ENCODE measurements around the gene ABCC9. TPM values are rescaled to one million over a fixed set of nuclear protein-coding genes. Genes with fewer than 3 reads are reported as not detected.
"Not testable (repeated sequence)": the region's sequence is repeated elsewhere in the genome, so short reads cannot be mapped to it uniquely, and the experiment has no call there.

Gene ABCC9
- total RNA-seq, 2 donors from 2014 or later = 0.05 to 0.19 TPM

DNA sequence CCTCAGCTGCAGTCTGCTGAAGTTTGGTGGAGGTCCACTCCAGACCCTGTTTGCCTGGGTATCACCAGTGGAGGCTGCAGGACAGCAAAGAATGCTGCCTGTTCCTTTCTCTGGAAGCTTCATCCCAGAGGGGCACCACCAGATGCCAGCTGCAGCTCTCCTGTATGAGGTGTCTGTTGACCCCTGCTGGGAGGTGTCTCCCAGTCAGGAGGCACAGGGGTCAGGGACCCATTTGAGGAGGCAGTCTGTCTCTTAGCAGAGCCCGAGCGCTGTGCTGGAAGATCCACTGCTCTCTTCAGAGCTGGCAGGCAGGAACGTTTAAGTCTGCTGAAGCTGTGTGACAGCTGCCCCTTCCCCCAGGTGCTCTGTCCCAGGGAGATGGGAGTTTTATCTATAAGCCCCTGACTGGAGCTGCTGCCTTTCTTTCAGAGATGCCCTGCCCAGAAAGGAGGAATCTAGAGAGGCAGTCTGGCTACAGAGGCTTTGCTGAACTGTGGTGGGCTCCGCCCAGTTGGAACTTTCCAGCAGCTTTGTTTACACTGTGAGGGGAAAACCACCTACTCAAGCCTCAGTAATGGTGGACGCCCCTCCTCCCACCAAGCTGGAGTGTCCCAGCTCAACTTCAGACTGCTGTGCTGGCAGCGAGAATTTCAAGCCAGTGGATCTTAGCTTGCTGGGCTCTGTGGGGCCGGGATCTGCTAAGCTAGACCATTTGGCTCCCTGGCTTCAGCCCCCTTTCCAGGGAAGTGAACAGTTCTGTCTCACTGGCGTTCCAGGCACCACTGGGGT, 146.2 kb downstream of the ABCC9 start:
- H3K4me1 Mint-ChIP-seq (ENCODE audit: low read depth); H3K4me3 Mint-ChIP-seq; H3K27me3 Mint-ChIP-seq (ENCODE audit: low read depth); DNase-seq; ATAC-seq (replicated peaks in 1 of 2); H3K27ac Mint-ChIP-seq; H3K9me3 Mint-ChIP-seq; H3K36me3 Mint-ChIP-seq (ENCODE audit: insufficient read depth in 2 of 2): not testable (repeated sequence)

DNA sequence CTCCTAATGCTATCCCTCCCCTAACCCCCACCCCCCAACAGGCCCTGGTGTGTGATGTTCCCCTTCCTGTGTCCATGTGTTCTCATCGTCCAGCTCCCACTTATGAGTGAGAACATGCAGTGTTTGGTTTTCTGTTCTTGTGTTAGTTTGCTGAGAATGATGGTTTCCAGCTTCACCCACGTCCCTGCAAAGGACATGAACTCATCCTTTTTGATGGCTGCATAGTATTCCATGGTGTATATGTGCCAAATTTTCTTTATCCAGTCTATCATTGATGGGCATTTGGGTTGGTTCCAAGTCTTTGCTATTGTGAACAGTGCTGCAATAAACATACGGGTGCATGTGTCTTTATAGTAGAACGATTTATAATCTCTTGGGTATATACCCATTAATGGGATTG, 151.5 kb downstream of the ABCC9 start:
- not testable (repeated sequence) for H3K9me3 Mint-ChIP-seq; DNase-seq; H3K27me3 Mint-ChIP-seq (ENCODE audit: low read depth); H3K4me3 Mint-ChIP-seq; ATAC-seq (replicated peaks in 1 of 2); H3K4me1 Mint-ChIP-seq (ENCODE audit: low read depth); H3K36me3 Mint-ChIP-seq (ENCODE audit: insufficient read depth in 2 of 2); H3K27ac Mint-ChIP-seq

DNA sequence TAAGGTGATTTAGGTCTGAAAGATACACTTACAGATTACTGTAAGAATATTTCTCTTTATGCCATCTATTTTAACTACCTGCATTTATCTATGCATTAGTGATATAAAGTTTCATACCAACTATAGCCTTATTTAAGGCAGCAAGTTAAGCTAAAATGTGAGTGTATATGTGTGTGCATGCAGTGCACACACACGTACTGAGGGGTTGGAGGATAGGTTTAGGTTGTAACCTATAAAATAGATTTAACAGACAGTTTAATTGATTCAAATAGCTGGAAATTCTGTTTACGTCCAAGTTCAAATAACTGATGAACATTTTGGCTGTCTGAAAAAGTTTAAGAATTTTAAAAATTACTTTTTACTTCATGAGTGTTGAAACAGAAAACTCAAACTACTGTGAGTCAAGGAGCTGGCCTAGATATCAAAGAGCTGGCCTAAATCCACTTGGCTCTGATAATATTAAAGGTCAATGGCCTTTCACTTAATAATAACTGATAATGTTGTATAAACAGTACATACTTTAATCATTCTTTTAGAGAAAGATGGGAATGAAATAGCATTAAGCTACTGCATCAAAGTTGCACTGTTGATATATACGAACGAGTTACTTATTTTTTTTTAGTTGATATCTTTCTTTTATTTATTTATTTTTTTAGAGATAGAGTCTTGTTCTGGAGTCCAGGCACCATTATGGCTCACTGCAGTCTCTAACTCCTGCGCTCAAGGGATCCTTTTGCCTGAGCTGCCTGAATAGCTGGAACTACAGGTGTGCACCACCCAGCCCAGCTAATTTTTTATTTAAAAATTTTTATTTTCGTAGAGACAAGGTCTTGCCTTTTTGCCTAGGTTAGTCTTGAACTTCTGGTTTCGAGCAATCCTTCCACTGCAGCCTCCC, 152.9 kb downstream of the ABCC9 start:
- H3K27me3 Mint-ChIP-seq (ENCODE audit: low read depth) = no peaks in the 10 kb centered on the region
- H3K36me3 Mint-ChIP-seq (ENCODE audit: insufficient read depth in 2 of 2) = no peaks in the 10 kb centered on the region
- peaks cover 0 to 3% of the 10 kb centered on the region in 2 donors for H3K9me3 Mint-ChIP-seq
- no peak overlapping the region for H3K4me3 Mint-ChIP-seq
- no peak overlapping the region for H3K27ac Mint-ChIP-seq
- no peaks in the 10 kb centered on the region for H3K4me1 Mint-ChIP-seq (ENCODE audit: low read depth)
- no peak for DNase-seq
- no peak for ATAC-seq (replicated peaks in 1 of 2)

DNA sequence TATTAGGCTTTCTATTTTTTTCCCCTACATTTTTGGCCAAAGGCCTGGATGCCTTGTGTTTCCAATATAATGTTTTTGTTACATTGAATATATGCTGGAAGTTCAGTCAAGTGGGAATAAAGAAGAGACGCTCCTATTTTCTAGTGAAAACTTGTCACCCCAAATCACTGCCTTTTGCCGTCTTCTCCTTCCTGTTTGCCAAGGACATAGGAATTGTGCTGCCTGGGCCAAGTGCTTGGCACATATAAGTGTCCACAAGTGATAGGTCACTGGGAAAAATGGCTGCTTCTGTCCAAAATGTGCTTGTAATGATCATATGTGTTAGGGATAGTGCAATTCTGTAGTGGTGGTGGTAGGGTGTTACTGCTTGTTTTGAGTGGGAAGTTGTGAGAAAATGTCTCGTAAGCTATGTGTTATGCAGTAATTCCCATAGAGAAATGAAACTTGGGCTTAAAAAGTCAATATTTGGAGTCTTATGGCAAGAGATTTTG, 155.1 kb downstream of the ABCC9 start:
- H3K27ac Mint-ChIP-seq = no peak overlapping the region
- H3K27me3 Mint-ChIP-seq (ENCODE audit: low read depth) = no peaks in the 10 kb centered on the region
- no peaks in the 10 kb centered on the region for H3K4me1 Mint-ChIP-seq (ENCODE audit: low read depth)
- no peaks in the 10 kb centered on the region for H3K9me3 Mint-ChIP-seq
- no peaks in the 10 kb centered on the region for H3K36me3 Mint-ChIP-seq (ENCODE audit: insufficient read depth in 2 of 2)
- DNase-seq (no peak), ATAC-seq (replicated peaks in 1 of 2) (no peak)
- H3K4me3 Mint-ChIP-seq = no peak overlapping the region

DNA sequence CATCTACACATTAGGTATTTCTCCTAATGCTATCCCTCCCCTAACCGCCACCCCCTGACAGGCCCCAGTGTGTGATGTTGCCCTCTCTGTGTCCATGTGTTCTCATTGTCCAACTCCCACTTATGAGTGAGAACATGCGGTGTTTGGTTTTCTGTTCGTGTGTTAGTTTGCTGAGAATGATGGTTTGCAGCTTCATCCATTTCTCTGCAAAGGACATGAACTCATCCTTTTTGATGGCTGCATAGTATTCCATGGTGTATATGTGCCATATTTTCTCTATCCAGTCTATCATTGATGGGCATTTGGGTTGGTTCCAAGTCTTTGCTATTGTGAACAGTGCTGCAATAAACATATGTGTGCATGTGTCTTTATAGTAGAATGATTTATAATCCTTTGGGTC, 158.5 kb downstream of the ABCC9 start:
- H3K36me3 Mint-ChIP-seq (ENCODE audit: insufficient read depth in 2 of 2); H3K4me3 Mint-ChIP-seq; H3K9me3 Mint-ChIP-seq; ATAC-seq (replicated peaks in 1 of 2); DNase-seq; H3K27me3 Mint-ChIP-seq (ENCODE audit: low read depth); H3K27ac Mint-ChIP-seq; H3K4me1 Mint-ChIP-seq (ENCODE audit: low read depth): not testable (repeated sequence)

DNA sequence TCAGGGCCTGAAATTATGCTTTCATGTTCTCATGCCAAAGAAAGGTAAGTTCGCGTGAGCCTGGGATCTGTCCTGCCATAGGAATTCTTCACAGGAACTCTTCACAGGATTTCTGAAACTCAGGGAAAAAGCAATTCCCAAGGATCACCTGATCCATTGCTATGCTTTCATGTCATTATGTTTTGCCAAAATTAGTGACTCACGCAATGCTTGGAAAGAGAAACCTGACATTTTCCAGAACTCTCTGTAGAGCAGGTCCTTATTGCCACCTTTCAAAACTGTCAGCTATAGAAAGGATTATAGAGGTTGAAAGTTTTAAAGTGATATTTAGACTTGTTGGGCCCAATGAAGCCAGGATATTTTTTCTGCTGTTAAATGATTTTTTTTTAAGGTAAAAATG, 160.4 kb downstream of the ABCC9 start:
- Mint-ChIP-seq H3K9me3 (no peaks in the 10 kb centered on the region), H3K4me3 (no peak overlapping the region), H3K27ac (no peak overlapping the region), H3K27me3 (ENCODE audit: low read depth) (peaks cover 22% of the 10 kb centered on the region), H3K36me3 (ENCODE audit: insufficient read depth in 2 of 2) (no peaks in the 10 kb centered on the region), H3K4me1 (ENCODE audit: low read depth) (no peaks in the 10 kb centered on the region)
- ATAC-seq (replicated peaks in 1 of 2) (no peak), DNase-seq (no peak)

DNA sequence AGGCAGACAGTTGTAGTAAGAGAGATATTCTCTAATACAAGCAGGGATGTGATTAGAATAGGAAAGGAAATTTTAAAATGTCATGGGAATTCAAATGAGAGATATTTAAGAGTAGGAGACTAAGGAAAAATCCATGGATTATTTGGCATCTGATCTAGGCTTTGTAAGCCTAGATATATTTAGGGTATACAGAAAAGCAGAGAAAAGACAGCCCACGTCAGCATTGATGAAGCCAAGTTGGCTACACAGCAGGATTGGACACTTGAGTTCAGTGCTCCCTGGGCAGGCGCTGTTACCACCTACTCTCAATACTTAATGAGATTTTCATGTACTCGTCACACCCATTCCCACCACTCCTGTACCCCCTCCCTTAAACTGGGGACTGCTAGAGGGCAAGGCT, 165.1 kb downstream of the ABCC9 start:
- Mint-ChIP-seq H3K9me3 (no peaks in the 10 kb centered on the region), H3K36me3 (ENCODE audit: insufficient read depth in 2 of 2) (no peaks in the 10 kb centered on the region), H3K27ac (no peak overlapping the region), H3K4me1 (ENCODE audit: low read depth) (peaks cover 16% of the 10 kb centered on the region), H3K27me3 (ENCODE audit: low read depth) (peaks cover 50% of the 10 kb centered on the region), H3K4me3 (no peak overlapping the region)
- DNase-seq = no peak
- no peak for ATAC-seq (replicated peaks in 1 of 2)

DNA sequence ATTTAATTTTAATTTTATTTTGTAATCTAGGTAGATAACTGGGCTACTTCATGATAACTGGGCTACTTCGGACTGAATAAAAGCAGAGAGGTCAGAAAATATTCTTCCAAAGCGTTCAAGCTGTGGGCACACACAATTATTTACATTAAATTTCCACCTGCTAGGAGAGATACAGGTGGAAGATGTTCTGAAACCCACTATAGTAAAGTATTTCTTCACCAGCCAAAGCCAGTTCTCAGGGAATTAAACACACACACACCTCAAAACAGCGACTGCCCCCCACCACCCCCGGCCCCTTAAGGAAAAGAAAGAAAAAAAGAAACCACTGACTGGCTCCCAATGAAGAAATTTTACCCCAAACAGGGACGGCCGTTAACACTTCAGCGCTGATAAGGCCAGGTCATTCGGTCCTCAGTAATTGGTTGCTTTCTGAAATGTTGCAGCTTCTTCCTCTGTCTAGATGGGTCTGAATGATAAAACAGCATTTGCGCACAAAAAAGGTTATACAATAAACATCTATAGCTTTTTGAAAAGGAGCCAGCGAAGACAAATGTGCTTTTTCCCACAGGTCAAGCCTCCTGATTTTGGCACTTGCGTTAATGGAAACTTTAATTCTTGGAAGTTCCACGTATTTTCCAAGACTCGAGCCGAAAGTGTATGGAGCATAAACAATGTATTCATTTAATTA, 165.9 kb downstream of the ABCC9 start:
- Mint-ChIP-seq H3K27me3 (ENCODE audit: low read depth) (peaks cover 50% of the 10 kb centered on the region), H3K27ac (no peak overlapping the region), H3K36me3 (ENCODE audit: insufficient read depth in 2 of 2) (no peaks in the 10 kb centered on the region), H3K9me3 (no peaks in the 10 kb centered on the region), H3K4me3 (peak overlapping the region; percentile 46 to 62), H3K4me1 (ENCODE audit: low read depth) (peaks cover 16% of the 10 kb centered on the region)
- DNase-seq = no peak
- ATAC-seq (replicated peaks in 1 of 2) = no peak

DNA sequence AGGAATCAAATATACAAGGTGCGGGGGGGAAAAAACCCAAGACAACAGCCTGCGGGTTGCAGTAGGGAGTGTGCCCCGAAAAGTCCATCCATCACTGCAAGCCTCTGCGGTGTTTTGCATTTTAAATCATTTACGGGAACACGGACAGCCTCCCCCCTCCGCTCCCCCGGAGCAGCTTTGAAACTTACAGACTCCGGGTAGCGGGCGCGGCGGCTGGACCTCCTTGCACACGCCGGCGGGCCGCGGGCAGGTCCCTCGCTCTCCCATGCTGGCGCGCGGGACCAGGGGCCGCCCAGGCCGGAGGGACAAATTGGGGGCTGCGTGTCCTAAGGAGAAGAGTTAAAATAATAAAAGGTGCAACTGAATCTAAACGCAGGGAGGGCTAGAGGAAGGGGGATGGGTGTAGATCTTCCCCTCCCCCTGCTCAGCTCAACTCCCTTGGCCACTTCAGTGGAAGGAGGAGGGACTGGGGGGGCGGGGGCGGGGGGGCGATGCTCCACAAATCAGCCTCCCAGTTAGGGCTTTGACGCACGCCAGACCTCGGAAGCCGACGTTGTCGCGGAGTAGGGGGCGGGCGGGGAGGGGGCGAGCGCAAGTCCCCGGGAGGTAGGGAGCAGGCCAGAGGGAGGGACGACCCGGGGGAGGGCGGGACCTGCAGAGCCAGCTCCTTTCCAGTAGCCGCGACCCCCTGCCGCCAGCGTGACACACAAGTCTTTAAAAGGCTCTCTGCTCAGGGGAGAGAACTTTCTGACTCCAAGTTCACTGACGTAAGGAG, 166.7 kb downstream of the ABCC9 start, which contains the start of gene KCNJ8:
Gene KCNJ8, minus strand, starts transcription at position 349 of the 775 bp plus-strand sequence. CDS start 1,090 bp downstream, outside the sequence.
- DNase-seq = peak; percentile 2 to 4
- ATAC-seq (replicated peaks in 1 of 2) = peak; percentile 43 to 52
- H3K4me3 Mint-ChIP-seq = peak within 1 kb of the TSS; percentile 65 to 69
- H3K27ac Mint-ChIP-seq = no peak within 1 kb of the TSS
- peaks cover 50% of the 10 kb centered on the region for H3K27me3 Mint-ChIP-seq (ENCODE audit: low read depth)
- H3K36me3 Mint-ChIP-seq (ENCODE audit: insufficient read depth in 2 of 2) = no peaks in the 10 kb centered on the region
- H3K4me1 Mint-ChIP-seq (ENCODE audit: low read depth) = peaks cover 16% of the 10 kb centered on the region
- H3K9me3 Mint-ChIP-seq = no peaks in the 10 kb centered on the region

DNA sequence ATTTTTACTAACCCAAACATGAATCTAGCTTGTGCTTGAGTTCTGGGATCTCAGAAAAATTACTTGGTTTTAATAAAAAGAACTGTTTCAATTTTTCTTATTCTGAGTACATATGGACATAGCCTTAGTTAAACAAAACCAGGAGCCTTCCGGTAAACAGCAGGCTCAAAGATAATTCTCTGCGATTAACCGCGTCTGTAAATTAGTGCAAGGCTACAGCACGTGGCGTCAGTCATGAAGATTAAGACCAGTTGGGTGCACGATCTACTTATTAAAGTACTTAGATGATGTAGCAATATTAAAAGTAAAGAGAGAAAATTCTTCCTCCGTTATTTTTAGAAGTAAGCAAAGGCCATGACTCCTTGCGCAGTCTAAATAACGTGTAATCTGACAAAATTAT, 167.4 kb downstream of the ABCC9 start:
- Mint-ChIP-seq H3K27ac (no peak overlapping the region), H3K27me3 (ENCODE audit: low read depth) (peaks cover 50% of the 10 kb centered on the region)
- DNase-seq = no peak

DNA sequence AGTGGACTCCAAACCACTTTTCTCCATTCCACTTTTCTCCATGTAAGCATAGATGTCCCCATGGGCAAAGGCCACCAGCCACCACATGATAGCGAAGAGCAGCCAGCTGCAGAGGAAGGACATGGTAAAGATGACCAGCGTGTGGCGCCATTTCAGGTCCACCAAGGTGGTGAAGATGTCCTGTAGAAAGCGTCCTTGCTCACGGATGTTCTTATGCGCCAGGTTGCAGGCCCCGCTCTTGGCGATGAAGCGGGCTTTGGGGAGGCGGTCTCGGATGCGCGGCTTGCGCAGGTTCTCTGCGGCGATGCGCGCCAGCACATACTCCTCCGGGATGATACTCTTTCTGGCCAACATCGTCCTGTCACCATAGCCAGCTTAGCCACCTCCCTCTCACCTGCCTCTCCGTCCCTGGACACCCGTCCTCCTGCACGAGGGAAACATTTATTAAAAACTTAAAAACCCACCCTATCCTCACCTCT, 167.9 kb downstream of the ABCC9 start:
- peak; percentile 47 to 49 for ATAC-seq (replicated peaks in 1 of 2)
- DNase-seq = peak; percentile 24 to 30
- no peaks in the 10 kb centered on the region for H3K9me3 Mint-ChIP-seq

More for the DNA sequence above, 167.4 kb downstream of the ABCC9 start:
- H3K4me1 Mint-ChIP-seq (ENCODE audit: low read depth) = peaks cover 16% of the 10 kb centered on the region
- H3K36me3 Mint-ChIP-seq (ENCODE audit: insufficient read depth in 2 of 2) = no peaks in the 10 kb centered on the region
- no peaks in the 10 kb centered on the region for H3K9me3 Mint-ChIP-seq
- no peak for ATAC-seq (replicated peaks in 1 of 2)
- H3K4me3 Mint-ChIP-seq = peak overlapping the region; percentile 60 to 69

DNA sequence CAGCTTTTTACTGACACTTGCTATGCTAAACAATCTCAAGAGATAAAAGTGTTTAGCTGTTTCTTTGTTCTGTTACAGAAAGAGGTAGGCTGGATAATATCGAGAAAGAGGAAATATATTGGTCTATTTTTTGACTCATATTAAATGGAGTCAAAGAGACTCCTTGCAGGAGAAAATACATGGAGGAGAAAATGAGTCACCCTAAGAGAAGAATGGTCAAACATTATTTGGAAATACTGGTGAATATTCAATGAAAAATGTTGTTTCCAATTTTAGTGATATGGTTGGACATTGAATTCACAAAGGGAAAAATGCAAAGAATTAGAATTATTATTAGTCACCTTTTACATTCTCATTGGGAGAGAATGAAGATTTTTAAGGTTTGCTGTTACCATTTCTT, 169.9 kb downstream of the ABCC9 start:
- peaks cover 33% of the 10 kb centered on the region for H3K27me3 Mint-ChIP-seq (ENCODE audit: low read depth)

More for the DNA sequence above, 167.9 kb downstream of the ABCC9 start:
- H3K27me3 Mint-ChIP-seq (ENCODE audit: low read depth) = peaks cover 48% of the 10 kb centered on the region
- H3K27ac Mint-ChIP-seq = no peak overlapping the region
- H3K4me1 Mint-ChIP-seq (ENCODE audit: low read depth) = peaks cover 16% of the 10 kb centered on the region
- H3K4me3 Mint-ChIP-seq = peak overlapping the region; percentile 60 to 69
- no peaks in the 10 kb centered on the region for H3K36me3 Mint-ChIP-seq (ENCODE audit: insufficient read depth in 2 of 2)

More for the DNA sequence above, 169.9 kb downstream of the ABCC9 start:
- Mint-ChIP-seq H3K9me3 (no peaks in the 10 kb centered on the region), H3K4me3 (no peak overlapping the region), H3K36me3 (ENCODE audit: insufficient read depth in 2 of 2) (no peaks in the 10 kb centered on the region), H3K4me1 (ENCODE audit: low read depth) (peaks cover 16% of the 10 kb centered on the region), H3K27ac (no peak overlapping the region)
- ATAC-seq (replicated peaks in 1 of 2) (no peak), DNase-seq (no peak)
